Measurements from ENCODE around the gene VMP1. TPM values are rescaled to one million over a fixed set of nuclear protein-coding genes. Genes with fewer than 3 reads are reported as not detected.

Gene VMP1
- total and polyA plus RNA-seq, 2 of the 4 experiments (the other 2 are of a cell fraction): 89.8 to 197 TPM

DNA sequence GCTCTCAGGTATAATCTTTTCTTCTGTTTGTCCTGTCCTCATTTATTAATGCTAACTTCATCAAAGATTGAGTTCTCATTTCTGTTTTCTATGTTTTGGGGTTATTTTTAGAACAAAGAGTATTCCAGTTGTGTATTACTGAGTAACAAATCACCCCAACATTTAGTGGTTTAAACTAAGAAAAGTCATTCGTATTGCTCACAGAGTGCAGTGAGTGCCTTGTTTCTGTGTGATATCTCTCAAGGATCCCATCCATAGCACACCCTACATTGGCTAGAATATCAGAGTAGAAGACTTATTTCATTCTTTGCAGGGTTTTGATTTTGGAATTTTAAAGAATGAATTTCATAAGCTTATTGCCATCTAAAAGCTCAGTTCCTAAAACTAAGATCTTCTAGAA is 72.1 kb downstream of the VMP1 start:
- no TSS peak for BruUV-seq (replicated peaks)
- in situ Hi-C loops (cut with MboI; ENCODE audit: low sequenced_read_pairs) (no loop called here), intact Hi-C loops (cut with micrococcal nuclease) (no loop called here), dilution Hi-C loops (cut with HindIII; ENCODE audit: low sequenced_read_pairs, unreplicated experiment) (no loop called here)
- H3K4ac ChIP-seq (ENCODE audit: low read depth, low read length): no peak overlapping the region
- no peaks in the 10 kb centered on the region for H3K9me1 ChIP-seq (ENCODE audit: insufficient read depth, low read length)
- no peak overlapping the region for H3K4me3 ChIP-seq (ENCODE audit: insufficient read depth, low read depth, low read length)
- TF ChIP-seq, protein P1, sequence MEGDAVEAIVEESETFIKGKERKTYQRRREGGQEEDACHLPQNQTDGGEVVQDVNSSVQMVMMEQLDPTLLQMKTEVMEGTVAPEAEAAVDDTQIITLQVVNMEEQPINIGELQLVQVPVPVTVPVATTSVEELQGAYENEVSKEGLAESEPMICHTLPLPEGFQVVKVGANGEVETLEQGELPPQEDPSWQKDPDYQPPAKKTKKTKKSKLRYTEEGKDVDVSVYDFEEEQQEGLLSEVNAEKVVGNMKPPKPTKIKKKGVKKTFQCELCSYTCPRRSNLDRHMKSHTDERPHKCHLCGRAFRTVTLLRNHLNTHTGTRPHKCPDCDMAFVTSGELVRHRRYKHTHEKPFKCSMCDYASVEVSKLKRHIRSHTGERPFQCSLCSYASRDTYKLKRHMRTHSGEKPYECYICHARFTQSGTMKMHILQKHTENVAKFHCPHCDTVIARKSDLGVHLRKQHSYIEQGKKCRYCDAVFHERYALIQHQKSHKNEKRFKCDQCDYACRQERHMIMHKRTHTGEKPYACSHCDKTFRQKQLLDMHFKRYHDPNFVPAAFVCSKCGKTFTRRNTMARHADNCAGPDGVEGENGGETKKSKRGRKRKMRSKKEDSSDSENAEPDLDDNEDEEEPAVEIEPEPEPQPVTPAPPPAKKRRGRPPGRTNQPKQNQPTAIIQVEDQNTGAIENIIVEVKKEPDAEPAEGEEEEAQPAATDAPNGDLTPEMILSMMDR (conservative IDR thresholded peaks at IDR 0.05; ENCODE audit: low read depth, low read length): no peak
- no peak for TF ChIP-seq RCOR1 (IDR thresholded peaks at IDR 0.05; ENCODE audit: insufficient replicate concordance, low read length)
- no peak for TF ChIP-seq CHD1 (IDR thresholded peaks at IDR 0.05; ENCODE audit: low read depth, low read length)
- TF ChIP-seq BHLHE40 (IDR thresholded peaks at IDR 0.05; ENCODE audit: low read depth, low read length): no peak
- TF ChIP-seq, protein P2, sequence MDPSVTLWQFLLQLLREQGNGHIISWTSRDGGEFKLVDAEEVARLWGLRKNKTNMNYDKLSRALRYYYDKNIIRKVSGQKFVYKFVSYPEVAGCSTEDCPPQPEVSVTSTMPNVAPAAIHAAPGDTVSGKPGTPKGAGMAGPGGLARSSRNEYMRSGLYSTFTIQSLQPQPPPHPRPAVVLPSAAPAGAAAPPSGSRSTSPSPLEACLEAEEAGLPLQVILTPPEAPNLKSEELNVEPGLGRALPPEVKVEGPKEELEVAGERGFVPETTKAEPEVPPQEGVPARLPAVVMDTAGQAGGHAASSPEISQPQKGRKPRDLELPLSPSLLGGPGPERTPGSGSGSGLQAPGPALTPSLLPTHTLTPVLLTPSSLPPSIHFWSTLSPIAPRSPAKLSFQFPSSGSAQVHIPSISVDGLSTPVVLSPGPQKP (IDR thresholded peaks at IDR 0.05; ENCODE audit: borderline replicate concordance, low read depth, low read length): no peak
- no peak for TF ChIP-seq MXI1 (IDR thresholded peaks at IDR 0.05; ENCODE audit: borderline replicate concordance, low read depth, low read length)
- no peak for TF ChIP-seq RAD21 (IDR thresholded peaks at IDR 0.05; ENCODE audit: low read length)
- TF ChIP-seq SMC3 (IDR thresholded peaks at IDR 0.05; ENCODE audit: low read depth, low read length): no peak
- TF ChIP-seq MAZ (IDR thresholded peaks at IDR 0.05; ENCODE audit: borderline replicate concordance, low read depth, low read length): no peak
- no peak for TF ChIP-seq POLR2A (IDR thresholded peaks at IDR 0.05; ENCODE audit: low read depth, low read length)
- TF ChIP-seq CEBPB (IDR thresholded peaks at IDR 0.05; ENCODE audit: low read depth, low read length): no peak
- TF ChIP-seq FOS (IDR thresholded peaks at IDR 0.05; ENCODE audit: low read depth, low read length): no peak
- no peak for TF ChIP-seq MAFK (IDR thresholded peaks at IDR 0.05; ENCODE audit: low read depth, low read length)
- no peak for TF ChIP-seq NFE2L2 (IDR thresholded peaks at IDR 0.05; ENCODE audit: low read depth, low read length)
- TF ChIP-seq, protein P3, sequence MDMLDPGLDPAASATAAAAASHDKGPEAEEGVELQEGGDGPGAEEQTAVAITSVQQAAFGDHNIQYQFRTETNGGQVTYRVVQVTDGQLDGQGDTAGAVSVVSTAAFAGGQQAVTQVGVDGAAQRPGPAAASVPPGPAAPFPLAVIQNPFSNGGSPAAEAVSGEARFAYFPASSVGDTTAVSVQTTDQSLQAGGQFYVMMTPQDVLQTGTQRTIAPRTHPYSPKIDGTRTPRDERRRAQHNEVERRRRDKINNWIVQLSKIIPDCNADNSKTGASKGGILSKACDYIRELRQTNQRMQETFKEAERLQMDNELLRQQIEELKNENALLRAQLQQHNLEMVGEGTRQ (IDR thresholded peaks at IDR 0.05; ENCODE audit: low read depth, low read length): no peak
- no peak for TF ChIP-seq RFX5 (IDR thresholded peaks at IDR 0.05; ENCODE audit: low read depth, low read length)
- H4K20me1 ChIP-seq (ENCODE audit: insufficient read depth, low read length): no peaks in the 10 kb centered on the region
- peak overlapping the region; percentile 84; the same call in 1 of the 2 replicates for H3K14ac ChIP-seq (replicated peaks; ENCODE audit: low read depth, low read length)
- peak overlapping the region; percentile 27 for H2BK5ac ChIP-seq (ENCODE audit: low read depth, low read length, poor library complexity, severe bottlenecking)
- no peak for DNase-seq
- no peak overlapping the region for H3K23ac ChIP-seq (ENCODE audit: low read depth, low read length)
- H3K56ac ChIP-seq (ENCODE audit: extremely low read depth, insufficient read depth, low read length): no peak overlapping the region
- H3K79me1 ChIP-seq (ENCODE audit: low read depth in 1 of 2, low read length in 2 of 2): peaks cover 15 to 47% of the 10 kb centered on the region in 2 experiments
- H3K27ac ChIP-seq (ENCODE audit: insufficient read depth, low read length): no peak overlapping the region
- no peak overlapping the region for H2AFZ ChIP-seq (replicated peaks; ENCODE audit: low read length, poor library complexity)
- POLR2A ChIA-PET (ENCODE audit: unreplicated experiment): interaction anchor here (1.0 kb wide), 1 partner anchor 62 kb away, joined by 5 read pairs; no protein-coding TSS in a partner anchor
- no peak overlapping the region for H2BK15ac ChIP-seq (ENCODE audit: low read depth, low read length)
- no peak overlapping the region for H2AK9ac ChIP-seq (replicated peaks; ENCODE audit: low read depth, low read length, poor library complexity)
- no peak overlapping the region; the same call in 1 of the 2 replicates for H3K18ac ChIP-seq (ENCODE audit: low read depth, low read length)
- ATAC-seq (ENCODE audit: low read depth): no peak
- peaks cover 10% of the 10 kb centered on the region for H3K4me1 ChIP-seq (ENCODE audit: control insufficient read depth, insufficient read depth, low read length)
- CTCF ChIA-PET: no interaction called here
- H3K36me3 ChIP-seq (ENCODE audit: control insufficient read depth, insufficient read depth, low read length): peaks cover 8% of the 10 kb centered on the region
- H2BK20ac ChIP-seq (ENCODE audit: low read depth, low read length): no peak overlapping the region
- WGBS, 2 experiments (ENCODE audit: extremely low coverage in 2 of 2, insufficient read length in 1 of 2): no CpG with 5 or more reads among the region's 1 CpG
- no peaks in the 10 kb centered on the region for H3K27me3 ChIP-seq (ENCODE audit: control insufficient read depth, insufficient read depth, low read length)
- H3K9me3 ChIP-seq (ENCODE audit: control insufficient read depth, insufficient read depth, low read length): 0 out of 2 replicates have a peak, but pooled peaks cover 2% of the 10 kb centered on the region
- H2AK5ac ChIP-seq (ENCODE audit: low read depth, low read length): no peak overlapping the region
- H4K8ac ChIP-seq (ENCODE audit: low read depth in 2 of 2, low read length in 2 of 2): no peak overlapping the region
- H4K5ac ChIP-seq (ENCODE audit: low read depth, low read length): peak overlapping the region; percentile 19; the same call in 1 of the 2 replicates
- no peak overlapping the region for H4K91ac ChIP-seq (ENCODE audit: insufficient read depth, low read depth, low read length)
- H3K9ac ChIP-seq (ENCODE audit: low read depth, low read length): no peak overlapping the region
- H2BK120ac ChIP-seq (ENCODE audit: low read depth, low read length): 0 out of 2 replicates have a peak overlapping the region, but pooled peaks have one; percentile 22
- no peak overlapping the region for H3K4me2 ChIP-seq (ENCODE audit: low read depth, low read length)

All from IMR-90 (cell line).